Sigmoid colon (tissue), 4 donors: Measurements from ENCODE around the gene IGLL5.

Experiments
- EP300 ChIP-seq, 4 donors: sonication (generic); formaldehyde crosslinking; IDR thresholded peaks; one replicate each; pipeline ENCODE4 v1.6.1; 2017; ENCODE audit warnings: antibody characterized with exemption in 4 of 4
- POLR2AphosphoS5 ChIP-seq, 4 donors: sonication (generic); formaldehyde crosslinking; IDR thresholded peaks; one replicate each; pipeline ENCODE4 v1.6.1; 2017; ENCODE audit warnings: antibody characterized with exemption in 4 of 4
- TF ChIP-seq, protein P1 (sequence below), 4 experiments: fragments of 450-650 bp in 3 of 4; fragments of 200-600 bp in 1 of 4; IDR thresholded peaks; one replicate each; pipeline ENCODE4 v1.5.1; 2016 to 2019; ENCODE audit warnings: antibody characterized with exemption in 4 of 4, mild to moderate bottlenecking in 3 of 4, moderate library complexity in 2 of 4

DNA sequence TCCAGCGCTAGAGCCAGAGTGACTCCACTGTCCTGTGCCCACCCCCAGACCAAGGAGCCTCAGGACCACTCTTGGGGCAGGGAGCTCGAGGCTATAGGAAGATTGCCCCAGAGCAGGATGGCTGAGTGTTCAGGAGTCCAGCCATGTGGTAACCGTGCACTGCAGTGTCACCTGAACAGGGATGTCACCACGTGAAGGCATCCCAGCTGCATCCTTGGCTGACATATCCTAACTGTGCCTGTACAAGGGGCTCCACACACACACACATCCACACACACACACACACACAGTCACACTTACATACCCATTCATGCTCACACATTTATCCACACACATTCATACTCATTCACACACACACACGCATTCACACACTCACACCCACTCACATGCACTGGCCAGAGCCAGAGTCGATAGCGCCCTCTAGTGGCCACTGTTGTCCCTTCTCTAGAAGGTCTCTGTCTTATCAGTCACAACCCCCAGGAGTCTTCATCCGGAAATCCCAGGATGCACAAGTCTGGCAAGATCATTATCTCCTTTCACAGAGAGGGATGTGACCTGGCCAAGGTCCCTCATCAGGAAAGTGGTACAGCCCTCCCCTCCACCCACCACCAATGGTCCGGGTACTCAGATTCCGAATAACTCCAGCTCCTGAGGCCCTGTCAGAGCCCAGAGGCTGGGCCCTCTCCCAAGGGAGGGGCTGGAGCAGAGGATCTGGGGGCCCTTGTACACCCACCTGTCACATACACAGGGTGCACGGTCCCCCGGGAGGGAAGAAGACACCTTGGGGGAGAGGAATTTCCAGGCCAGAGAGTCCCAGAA is 55.1 kb downstream of the IGLL5 start:
- TF ChIP-seq EP300 (IDR thresholded peaks at IDR 0.05) (no peak), POLR2AphosphoS5 (IDR thresholded peaks at IDR 0.05) (no peak)
- TF ChIP-seq, protein P1, sequence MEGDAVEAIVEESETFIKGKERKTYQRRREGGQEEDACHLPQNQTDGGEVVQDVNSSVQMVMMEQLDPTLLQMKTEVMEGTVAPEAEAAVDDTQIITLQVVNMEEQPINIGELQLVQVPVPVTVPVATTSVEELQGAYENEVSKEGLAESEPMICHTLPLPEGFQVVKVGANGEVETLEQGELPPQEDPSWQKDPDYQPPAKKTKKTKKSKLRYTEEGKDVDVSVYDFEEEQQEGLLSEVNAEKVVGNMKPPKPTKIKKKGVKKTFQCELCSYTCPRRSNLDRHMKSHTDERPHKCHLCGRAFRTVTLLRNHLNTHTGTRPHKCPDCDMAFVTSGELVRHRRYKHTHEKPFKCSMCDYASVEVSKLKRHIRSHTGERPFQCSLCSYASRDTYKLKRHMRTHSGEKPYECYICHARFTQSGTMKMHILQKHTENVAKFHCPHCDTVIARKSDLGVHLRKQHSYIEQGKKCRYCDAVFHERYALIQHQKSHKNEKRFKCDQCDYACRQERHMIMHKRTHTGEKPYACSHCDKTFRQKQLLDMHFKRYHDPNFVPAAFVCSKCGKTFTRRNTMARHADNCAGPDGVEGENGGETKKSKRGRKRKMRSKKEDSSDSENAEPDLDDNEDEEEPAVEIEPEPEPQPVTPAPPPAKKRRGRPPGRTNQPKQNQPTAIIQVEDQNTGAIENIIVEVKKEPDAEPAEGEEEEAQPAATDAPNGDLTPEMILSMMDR (IDR thresholded peaks at IDR 0.05): peak in 3 of 4 experiments; percentile 24 to 33 (median 33)
